H9 (cell line): Measurements from ENCODE around the gene TMEM140. TPM values are rescaled to one million over a fixed set of nuclear protein-coding genes. Genes with fewer than 3 reads are reported as not detected.

Experiments
- DNase-seq: peaks from one replicate; pipeline ENCODE4 v3.0.0-alpha.2; 2017
- H2AFZ ChIP-seq: one replicate; pipeline ENCODE4 v1.6.1; 2013; ENCODE audit warnings: mild to moderate bottlenecking, low read length, control low read depth, moderate library complexity
- H2AK5ac ChIP-seq: 2 replicates; pipeline ENCODE4 v1.6.1; 2013; ENCODE audit warnings: low read length, control low read depth, mixed read lengths; ENCODE audit not compliant: insufficient read length
- H2BK120ac ChIP-seq: one replicate; pipeline ENCODE4 v1.6.1; 2013; ENCODE audit warnings: low read depth, mild to moderate bottlenecking, low read length, control low read depth, inconsistent platforms; ENCODE audit not compliant: poor library complexity, severe bottlenecking
- H2BK12ac ChIP-seq: 2 replicates; pipeline ENCODE4 v1.6.1; 2013; ENCODE audit warnings: low read length, control low read depth, mixed read lengths, low read depth; ENCODE audit not compliant: insufficient read length
- H2BK15ac ChIP-seq: 2 replicates; pipeline ENCODE4 v1.6.1; 2013; ENCODE audit warnings: low read depth, low read length, control low read depth
- H2BK20ac ChIP-seq: one replicate; pipeline ENCODE4 v1.6.1; 2013; ENCODE audit warnings: low read depth, mild to moderate bottlenecking, low read length, control low read depth, inconsistent platforms; ENCODE audit not compliant: poor library complexity, severe bottlenecking
- H2BK5ac ChIP-seq: 2 replicates; pipeline ENCODE4 v1.6.1; 2013; ENCODE audit warnings: low read length, control low read depth, mixed read lengths; ENCODE audit not compliant: insufficient read length
- H3K14ac ChIP-seq: 2 replicates; pipeline ENCODE4 v1.6.1; 2013; ENCODE audit warnings: low read length, control low read depth; ENCODE audit not compliant: insufficient read depth
- H3K18ac ChIP-seq: 2 replicates; pipeline ENCODE4 v1.6.1; 2013; ENCODE audit warnings: low read depth, mild to moderate bottlenecking, mixed read lengths, low read length, control low read depth; ENCODE audit not compliant: insufficient read length
- H3K23ac ChIP-seq: 2 replicates; pipeline ENCODE4 v1.6.1; 2013; ENCODE audit warnings: low read length, control low read depth, mixed read lengths, low read depth; ENCODE audit not compliant: insufficient read length
- H3K23me2 ChIP-seq: 2 replicates; pipeline ENCODE4 v1.6.1; 2013; ENCODE audit warnings: low read depth, mild to moderate bottlenecking, mixed read lengths, low read length, control low read depth; ENCODE audit not compliant: insufficient read length, poor library complexity, severe bottlenecking
- H3K27ac ChIP-seq: 2 replicates; pipeline ENCODE4 v1.5.1; 2013; ENCODE audit warnings: low read length, control low read depth, mixed read lengths, low read depth; ENCODE audit not compliant: insufficient read length
- H3K27me3 ChIP-seq: 2 replicates; pipeline ENCODE4 v1.6.1; 2013; ENCODE audit warnings: low read length, control low read depth, inconsistent platforms; ENCODE audit not compliant: insufficient read depth
- H3K4ac ChIP-seq: 2 replicates; pipeline ENCODE4 v1.6.1; 2013; ENCODE audit warnings: low read depth, mild to moderate bottlenecking, control low read depth, inconsistent platforms, low read length, moderate library complexity
- H3K4me1 ChIP-seq: 2 replicates; pipeline ENCODE4 v1.6.1; 2013; ENCODE audit warnings: low read length, control low read depth, inconsistent platforms; ENCODE audit not compliant: insufficient read depth
- H3K4me2 ChIP-seq: 2 replicates; pipeline ENCODE4 v1.6.1; 2013; ENCODE audit warnings: low read length, control low read depth, mixed read lengths; ENCODE audit not compliant: insufficient read length, insufficient read depth
- H3K56ac ChIP-seq: 2 replicates; pipeline ENCODE4 v1.6.1; 2013; ENCODE audit warnings: low read depth, mild to moderate bottlenecking, mixed read lengths, low read length, control low read depth; ENCODE audit not compliant: insufficient read length
- H3K79me1 ChIP-seq: 2 replicates; pipeline ENCODE4 v1.6.1; 2013; ENCODE audit warnings: low read depth, mild to moderate bottlenecking, moderate library complexity, low read length, control low read depth, inconsistent platforms; ENCODE audit not compliant: insufficient read depth, poor library complexity, severe bottlenecking
- H3K79me2 ChIP-seq: 2 replicates; pipeline ENCODE4 v1.6.1; 2013; ENCODE audit warnings: low read length, control low read depth, inconsistent platforms; ENCODE audit not compliant: insufficient read depth
- H3K9ac ChIP-seq: 2 replicates; pipeline ENCODE4 v1.6.1; 2013; ENCODE audit warnings: low read length, control low read depth, mixed read lengths; ENCODE audit not compliant: insufficient read length; ENCODE audit errors: extremely low read depth
- H3K9me3 ChIP-seq: one replicate; pipeline ENCODE4 v1.6.1; 2013; ENCODE audit warnings: low read depth, low read length, inconsistent platforms; ENCODE audit not compliant: control insufficient read depth
- H3T11ph ChIP-seq: one replicate; pipeline ENCODE4 v1.6.1; 2013; ENCODE audit warnings: mild to moderate bottlenecking, low read length, control low read depth, inconsistent platforms
- H4K20me1 ChIP-seq: one replicate; pipeline ENCODE4 v1.6.1; 2013; ENCODE audit not compliant: control insufficient read depth, insufficient read length, insufficient read depth
- H4K5ac ChIP-seq: 2 replicates; pipeline ENCODE4 v1.6.1; 2013; ENCODE audit warnings: low read depth, mild to moderate bottlenecking, mixed read lengths, low read length, control low read depth; ENCODE audit not compliant: insufficient read length
- H4K8ac ChIP-seq: replicated peaks from 2 replicates; pipeline ENCODE4 v1.6.1; 2013; ENCODE audit warnings: low read length, control low read depth, mixed read lengths, low read depth; ENCODE audit not compliant: insufficient read length
- H4K91ac ChIP-seq: 2 replicates; pipeline ENCODE4 v1.6.1; 2013; ENCODE audit warnings: low read depth, mild to moderate bottlenecking, moderate library complexity, mixed read lengths, low read length, control low read depth; ENCODE audit not compliant: insufficient read length
- H3K27ac Mint-ChIP-seq, 3 experiments: 2 replicates in 2 of 3; 3 replicates in 1 of 3; pipeline ENCODE4 v1.8.0; 2020 to 2021; ENCODE audit warnings: mixed read lengths in 3 of 3, mild to moderate bottlenecking in 1 of 3, moderate library complexity in 1 of 3
- H3K27me3 Mint-ChIP-seq: 2 replicates; pipeline ENCODE4 v1.8.0; 2021; ENCODE audit warnings: low read depth, mild to moderate bottlenecking, moderate library complexity, mixed read lengths
- H3K36me3 Mint-ChIP-seq, 3 experiments: 2 replicates in 2 of 3; 3 replicates in 1 of 3; pipeline ENCODE4 v1.8.0; 2020 to 2021; ENCODE audit warnings: low read depth in 3 of 3, mixed read lengths in 3 of 3; ENCODE audit not compliant: insufficient read depth in 1 of 3
- H3K4me1 Mint-ChIP-seq, 2 experiments: 2 replicates each; pipeline ENCODE4 v1.8.0; 2020; ENCODE audit warnings: mixed read lengths in 2 of 2
- H3K4me3 Mint-ChIP-seq, 2 experiments: 2 replicates in 1 of 2; 3 replicates in 1 of 2; pipeline ENCODE4 v1.8.0; 2020 to 2021; ENCODE audit warnings: mild to moderate bottlenecking in 2 of 2, mixed read lengths in 2 of 2, moderate library complexity in 1 of 2
- H3K9me3 Mint-ChIP-seq, 2 experiments: 2 replicates in 1 of 2; 3 replicates in 1 of 2; pipeline ENCODE4 v1.8.0; 2020; ENCODE audit warnings: mild to moderate bottlenecking in 2 of 2, mixed read lengths in 2 of 2, moderate library complexity in 1 of 2
- CTCF ChIP-seq: fragments of 200-600 bp; sonication (generic); conservative IDR thresholded peaks from 3 replicates; pipeline ENCODE4 v1.8.0; 2021; ENCODE audit warnings: antibody characterized with exemption, mild to moderate bottlenecking
- WGBS: extraction: QIAGEN DNeasy Blood & Tissue Kit; methylation state at CpG from one replicate; pipeline ENCODE4 v1.1.7; 2013; ENCODE audit warnings: missing lambda C conversion rate, low lambda C conversion rate, mixed read lengths; ENCODE audit not compliant: insufficient read length; ENCODE audit errors: extremely low coverage; 5-methylcytosine and 5-hydroxymethylcytosine counted together
- total RNA-seq: library from RNA; stranded (reverse); gene quantifications from 2 replicates; pipeline ENCODE4 v1.2.1, GENCODE V29; 2021

Gene TMEM140
- total RNA-seq, 1 experiment from 2014 or later, result not detected

- H3K4me1 Mint-ChIP-seq, result no peaks in the 10 kb centered on the region
- H3K36me3 Mint-ChIP-seq, result peaks cover 28 to 84% (median 68%) of the 10 kb centered on the region in 3 experiments
- H3K79me2 ChIP-seq, result no peaks in the 10 kb centered on the region
- H4K20me1 ChIP-seq, result no peaks in the 10 kb centered on the region
- no peak overlapping the region for H3K18ac ChIP-seq
- no peak overlapping the region; a peak in 1 of 7 replicates for H3K27ac Mint-ChIP-seq
- no peaks in the 10 kb centered on the region for H3K79me1 ChIP-seq
- H3T11ph ChIP-seq, result no peak overlapping the region
- no peaks in the 10 kb centered on the region for H3K4me1 ChIP-seq
- no peak overlapping the region for H3K27ac ChIP-seq
- peaks cover 29 to 30% of the 10 kb centered on the region in 2 experiments for H3K9me3 Mint-ChIP-seq
- no peak overlapping the region for H2BK120ac ChIP-seq
- H2BK12ac ChIP-seq, result no peak overlapping the region
- no peak overlapping the region for H4K5ac ChIP-seq
- H3K56ac ChIP-seq, result no peak overlapping the region
- H3K4me2 ChIP-seq, result no peak overlapping the region
- H3K9ac ChIP-seq, result no peak overlapping the region
- H3K4ac ChIP-seq, result no peak overlapping the region
- no peak overlapping the region for H2BK20ac ChIP-seq
- H3K23ac ChIP-seq, result no peak overlapping the region
- peaks cover 25% of the 10 kb centered on the region for H3K9me3 ChIP-seq
- H3K27me3 ChIP-seq, result no peaks in the 10 kb centered on the region
- TF ChIP-seq CTCF, result no peak
- H2AFZ ChIP-seq, result no peak overlapping the region
- DNase-seq, result no peak
- no peak overlapping the region for H2AK5ac ChIP-seq
- no peaks in the 10 kb centered on the region for H3K27me3 Mint-ChIP-seq
- H3K23me2 ChIP-seq, result no peaks in the 10 kb centered on the region
- no peak overlapping the region for H4K91ac ChIP-seq
- H2BK5ac ChIP-seq, result no peak overlapping the region
- WGBS, result no CpG with 5 or more reads among the region's 5 CpGs
- no peak overlapping the region for H2BK15ac ChIP-seq
- no peak overlapping the region for H3K14ac ChIP-seq
- no peak overlapping the region for H3K4me3 Mint-ChIP-seq
- H4K8ac ChIP-seq, result no peak overlapping the region
Measured at GRCh38 chr7:135184254-135184841, 36.5 kb downstream of the TMEM140 start.
